Liver (tissue), 9 donors: ENCODE data around the gene TRIM32. TPM values are rescaled to one million over a fixed set of nuclear protein-coding genes. Genes with fewer than 3 reads are reported as not detected.

Experiments used
- DNase-seq: peaks from one replicate; pipeline ENCODE4 v3.0.0-alpha.2; 2017; ENCODE audit warnings: low spot score
- H3K27ac ChIP-seq, 2 donors: one replicate each; pipeline ENCODE4 v1.7.0; 2013; ENCODE audit warnings: inconsistent platforms in 2 of 2, low read length in 2 of 2, control low read depth in 1 of 2, low read depth in 1 of 2, mild to moderate bottlenecking in 1 of 2
- H3K27me3 ChIP-seq, 4 donors: one replicate each; pipeline versions ENCODE4 v1.6.1 to v1.7.0; 2013; ENCODE audit warnings: low read length in 3 of 4, inconsistent platforms in 1 of 4, mild to moderate bottlenecking in 1 of 4, moderate library complexity in 1 of 4; ENCODE audit not compliant: control insufficient read depth in 4 of 4, insufficient read depth in 4 of 4
- H3K36me3 ChIP-seq, 4 donors: one replicate each; pipeline versions ENCODE4 v1.6.1 to v1.7.0; 2013; ENCODE audit warnings: low read length in 3 of 4, mild to moderate bottlenecking in 3 of 4, low read depth in 1 of 4, moderate library complexity in 1 of 4; ENCODE audit not compliant: control insufficient read depth in 4 of 4, insufficient read depth in 3 of 4
- H3K4me1 ChIP-seq, 4 donors: one replicate each; pipeline versions ENCODE4 v1.6.1 to v1.7.0; 2013; ENCODE audit warnings: low read length in 3 of 4, mild to moderate bottlenecking in 3 of 4, moderate library complexity in 1 of 4; ENCODE audit not compliant: control insufficient read depth in 4 of 4, insufficient read depth in 4 of 4
- H3K4me3 ChIP-seq, 3 donors: one replicate each; pipeline versions ENCODE4 v1.6.1 to v1.7.0; 2013; ENCODE audit warnings: low read length in 3 of 3, control low read depth in 1 of 3, low read depth in 1 of 3, mild to moderate bottlenecking in 1 of 3
- H3K9ac ChIP-seq, 2 donors: one replicate each; pipeline ENCODE4 v1.7.0; 2013; ENCODE audit warnings: low read length in 2 of 2, mild to moderate bottlenecking in 2 of 2, moderate library complexity in 2 of 2, control low read depth in 1 of 2, low read depth in 1 of 2
- H3K9me3 ChIP-seq, 4 donors: one replicate each; pipeline versions ENCODE4 v1.6.1 to v1.7.0; 2013; ENCODE audit warnings: low read length in 3 of 4; ENCODE audit not compliant: control insufficient read depth in 4 of 4
- CTCF ChIP-seq: fragments of 150-350 bp; IDR thresholded peaks from 2 replicates; pipeline ENCODE4 v1.5.1; 2017; ENCODE audit warnings: improper control_type of control experiment, low read depth, low read length; ENCODE audit not compliant: missing input control
- FOXA2 ChIP-seq: IDR thresholded peaks from 2 replicates; pipeline ENCODE4 v1.6.1; 2016; ENCODE audit warnings: antibody characterized with exemption
- GABPA ChIP-seq, 2 donors: IDR thresholded peaks in 1 of 2; conservative IDR thresholded peaks in 1 of 2; 2 replicates each; pipeline ENCODE4 v1.6.1; 2016; ENCODE audit warnings: antibody characterized with exemption in 2 of 2, mild to moderate bottlenecking in 1 of 2, moderate library complexity in 1 of 2
- HNF4A ChIP-seq, 2 donors: conservative IDR thresholded peaks; 2 replicates each; pipeline ENCODE4 v1.6.1; 2016; ENCODE audit warnings: antibody characterized with exemption in 2 of 2, mild to moderate bottlenecking in 2 of 2
- HNF4G ChIP-seq: IDR thresholded peaks from 2 replicates; pipeline ENCODE4 v1.6.1; 2016; ENCODE audit warnings: antibody characterized with exemption
- JUND ChIP-seq, 2 donors: IDR thresholded peaks; 2 replicates each; pipeline ENCODE4 v1.6.1; 2016; ENCODE audit warnings: antibody characterized with exemption in 2 of 2
- RAD21 ChIP-seq, 2 donors: IDR thresholded peaks; 2 replicates each; pipeline ENCODE4 v1.6.1; 2016; ENCODE audit warnings: antibody characterized with exemption in 2 of 2, mild to moderate bottlenecking in 2 of 2
- REST ChIP-seq: IDR thresholded peaks from 2 replicates; pipeline ENCODE4 v1.6.1; 2016; ENCODE audit warnings: antibody characterized with exemption, mild to moderate bottlenecking
- RXRA ChIP-seq, 2 donors: IDR thresholded peaks; 2 replicates each; pipeline ENCODE4 v1.6.1; 2017 to 2018; ENCODE audit warnings: antibody characterized with exemption in 2 of 2, mild to moderate bottlenecking in 1 of 2
- SP1 ChIP-seq: IDR thresholded peaks from 2 replicates; pipeline ENCODE4 v1.6.1; 2018; ENCODE audit warnings: antibody characterized with exemption, mild to moderate bottlenecking
- TAF1 ChIP-seq: conservative IDR thresholded peaks from 2 replicates; pipeline ENCODE4 v1.6.1; 2016; ENCODE audit warnings: antibody characterized with exemption, mild to moderate bottlenecking
- ZBTB33 ChIP-seq: IDR thresholded peaks from 2 replicates; pipeline ENCODE4 v1.6.1; 2016; ENCODE audit warnings: antibody characterized with exemption
- WGBS: extraction: QIAGEN DNeasy Blood & Tissue Kit; methylation state at CpG from one replicate; pipeline ENCODE4 v1.1.7; 2013; 5-methylcytosine and 5-hydroxymethylcytosine counted together
- polyA plus RNA-seq, 2 donors: library from polyadenylated mRNA; stranded (reverse) in 1 of 2; unstranded in 1 of 2; fragments of 200-250 nt in 1 of 2; fragments of >200 nt in 1 of 2; fragmentation: Nextera tagmentation in 1 of 2; extraction: Ambion mirVana in 1 of 2; gene quantifications; one replicate each; pipeline versions ENCODE4 v1.2.1 to v1.2.3, GENCODE V29; 2013 to 2015
- total RNA-seq, 2 donors: library from RNA; depleted of rRNA; stranded (reverse); fragments of >200 nt; gene quantifications; one replicate each; pipeline ENCODE4 v1.2.3, GENCODE V29; 2014
- TF ChIP-seq, protein P1 (sequence below): IDR thresholded peaks from 2 replicates; pipeline ENCODE4 v1.6.1; 2016; ENCODE audit warnings: antibody characterized with exemption
- TF ChIP-seq, protein P2 (sequence below): IDR thresholded peaks from 2 replicates; pipeline ENCODE4 v1.6.1; 2016; ENCODE audit warnings: antibody characterized with exemption
- donor health status: healthy.
- donor health status: healthy.
- donor health status: healthy.
- donor health status: healthy.
- donor health status: healthy.

Gene TRIM32
- total and polyA plus RNA-seq, 4 donors, result 3.0 to 5.9 (median 3.5) TPM

DNA sequence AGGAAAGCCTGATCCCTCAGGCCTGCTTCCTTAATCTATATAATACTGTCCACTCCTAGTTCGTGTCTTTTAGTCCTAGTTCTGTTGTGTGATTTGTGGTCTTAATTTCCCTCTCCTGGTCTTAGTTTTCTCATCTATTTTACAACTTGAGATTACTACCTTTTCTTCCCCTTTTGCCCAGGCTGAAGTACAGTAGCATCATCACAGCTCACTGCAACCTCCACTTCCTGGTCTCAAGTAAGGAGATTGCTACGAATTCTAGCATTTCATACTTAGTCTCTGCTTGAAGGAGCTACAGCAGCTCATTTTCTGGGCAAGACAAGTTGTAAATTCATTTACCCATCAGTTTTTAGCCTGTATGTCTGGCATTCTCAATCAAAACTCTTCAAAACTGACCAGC lies 5.5 kb downstream of the TRIM32 start:
- peaks cover 0 to 1% (median under 1%) of the 10 kb centered on the region in 4 donors for H3K36me3 ChIP-seq
- TF ChIP-seq HNF4G (no peak), SP1 (no peak), RAD21 (IDR thresholded peaks at IDR 0.05) (no peak), CTCF (no peak), ZBTB33 (no peak), JUND (IDR thresholded peaks at IDR 0.05) (no peak), REST (no peak), GABPA (IDR thresholded peaks at IDR 0.05 in 1 of 2, conservative IDR thresholded peaks at IDR 0.05 in 1 of 2) (no peak), FOXA2 (no peak), HNF4A (conservative IDR thresholded peaks at IDR 0.05) (no peak), RXRA (IDR thresholded peaks at IDR 0.05) (no peak), TAF1 (no peak)
- TF ChIP-seq, protein P1, sequence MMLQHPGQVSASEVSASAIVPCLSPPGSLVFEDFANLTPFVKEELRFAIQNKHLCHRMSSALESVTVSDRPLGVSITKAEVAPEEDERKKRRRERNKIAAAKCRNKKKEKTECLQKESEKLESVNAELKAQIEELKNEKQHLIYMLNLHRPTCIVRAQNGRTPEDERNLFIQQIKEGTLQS, result no peak
- TF ChIP-seq, protein P2, sequence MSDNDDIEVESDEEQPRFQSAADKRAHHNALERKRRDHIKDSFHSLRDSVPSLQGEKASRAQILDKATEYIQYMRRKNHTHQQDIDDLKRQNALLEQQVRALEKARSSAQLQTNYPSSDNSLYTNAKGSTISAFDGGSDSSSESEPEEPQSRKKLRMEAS, result no peak
- H3K4me1 ChIP-seq, result peaks cover 4 to 20% (median 11%) of the 10 kb centered on the region in 4 donors
- no peak for DNase-seq
- H3K4me3 ChIP-seq, result no peak overlapping the region
- no peaks in the 10 kb centered on the region for H3K9me3 ChIP-seq
- H3K27ac ChIP-seq, result no peak overlapping the region
- H3K9ac ChIP-seq, result no peak overlapping the region
- 80% methylated on average over 2 of the region's 2 CpGs for WGBS
- H3K27me3 ChIP-seq, result no peaks in the 10 kb centered on the region

- Histone ChIP-seq H3K4me3 (no peak overlapping the region), H3K27ac (no peak overlapping the region), H3K4me1 (peaks cover 0 to 14% (median 4%) of the 10 kb centered on the region in 4 donors), H3K9ac (no peak overlapping the region), H3K9me3 (no peaks in the 10 kb centered on the region), H3K36me3 (peaks cover 3 to 7% (median 7%) of the 10 kb centered on the region in 4 donors), H3K27me3 (no peaks in the 10 kb centered on the region)
- 85% methylated on average over 2 of the region's 2 CpGs for WGBS
- DNase-seq, result no peak
- TF ChIP-seq SP1, result no peak
- TF ChIP-seq RXRA (IDR thresholded peaks at IDR 0.05), result no peak
- no peak for TF ChIP-seq REST
- TF ChIP-seq TAF1, result no peak
- TF ChIP-seq, protein P2, result no peak
Observed at GRCh38 chr9:116693233-116693731, 6.2 kb downstream of the TRIM32 start.
